Mammary epithelial cell (primary cell): ENCODE results near the gene OR2V2.
A peak's percentile ranks its signal among the peaks of the same experiment; 100 is the strongest.

Experiments used
- CTCF ChIP-seq, 2 donors: IDR thresholded peaks in 1 of 2; conservative IDR thresholded peaks in 1 of 2; 2 replicates each; pipeline ENCODE4 v1.5.1; 2011 to 2012; ENCODE audit warnings: inconsistent platforms in 2 of 2, low read length in 2 of 2, mild to moderate bottlenecking in 2 of 2, control low read depth in 1 of 2, low read depth in 1 of 2; ENCODE audit not compliant: insufficient read depth in 1 of 2; ENCODE audit errors: extremely low read depth in 1 of 2
- EZH2 ChIP-seq: IDR thresholded peaks from 2 replicates; pipeline ENCODE4 v1.6.1; 2012; ENCODE audit warnings: low read length, inconsistent platforms, borderline replicate concordance

GRCh38 chr5:181167814-181168488 is 20.6 kb downstream of the OR2V2 start:
- TF ChIP-seq CTCF (conservative IDR thresholded peaks at IDR 0.05 in 1 of 2, IDR thresholded peaks at IDR 0.05 in 1 of 2; ENCODE audit: extremely low read depth in 1 of 2, insufficient read depth in 1 of 2, low read depth in 1 of 2, low read length in 2 of 2) (peak; percentile 29 to 50), EZH2 (no peak)
